ENCODE results near the gene FBXO3.
A peak's percentile ranks its signal among the peaks of the same experiment; 100 is the strongest.

Gene FBXO3

GRCh38 chr11:33706966-33707365 is 67.4 kb downstream of the FBXO3 start:
- DNase-seq (ENCODE audit: low read depth), result no peak
- H3K4me3 ChIP-seq (replicated peaks; ENCODE audit: low read depth, low read length), result no peak overlapping the region
- TF ChIP-seq CTCF (IDR thresholded peaks at IDR 0.05; ENCODE audit: low read length, missing control alignments), result no peak

GRCh38 chr11:33706546-33706945 is 67.8 kb downstream of the FBXO3 start:
- H3K4me3 ChIP-seq (replicated peaks; ENCODE audit: low read depth, low read length), result no peak overlapping the region
- no peak for TF ChIP-seq CTCF (IDR thresholded peaks at IDR 0.05; ENCODE audit: low read length, missing control alignments)
- DNase-seq (ENCODE audit: low read depth), result peak; percentile 77

GRCh38 chr11:33704240-33705002 is 69.9 kb downstream of the FBXO3 start:
- DNase-seq (ENCODE audit: low read depth), result no peak
- H3K4me3 ChIP-seq (replicated peaks; ENCODE audit: low read depth, low read length), result no peak overlapping the region
- TF ChIP-seq CTCF (IDR thresholded peaks at IDR 0.05; ENCODE audit: low read length, missing control alignments), result peak; percentile 26

- TF ChIP-seq CTCF (IDR thresholded peaks at IDR 0.05; ENCODE audit: low read length, missing control alignments), result no peak
Observed at GRCh38 chr11:33703788-33704187, 70.5 kb downstream of the FBXO3 start.

GRCh38 chr11:33703234-33703633 is 71.1 kb downstream of the FBXO3 start:
- DNase-seq (ENCODE audit: low read depth), result no peak
- H3K4me3 ChIP-seq (replicated peaks; ENCODE audit: low read depth, low read length), result no peak overlapping the region
- no peak for TF ChIP-seq CTCF (IDR thresholded peaks at IDR 0.05; ENCODE audit: low read length, missing control alignments)

More at GRCh38 chr11:33703788-33704187, 70.5 kb downstream of the FBXO3 start:
- peak; percentile 68 for DNase-seq (ENCODE audit: low read depth)
- no peak overlapping the region for H3K4me3 ChIP-seq (replicated peaks; ENCODE audit: low read depth, low read length)

GRCh38 chr11:33701302-33702230 is 72.8 kb downstream of the FBXO3 start:
- no peak for TF ChIP-seq CTCF (IDR thresholded peaks at IDR 0.05; ENCODE audit: low read length, missing control alignments)
- H3K4me3 ChIP-seq (replicated peaks; ENCODE audit: low read depth, low read length), result peak overlapping the region; percentile 35
- peak; percentile 94 for DNase-seq (ENCODE audit: low read depth)

Data from fibroblast of pulmonary artery (primary cell).